Measurements from ENCODE around the gene TUT1. TPM values are rescaled to one million over a fixed set of nuclear protein-coding genes. Genes with fewer than 3 reads are reported as not detected.
A peak's percentile ranks its signal among the peaks of the same experiment; 100 is the strongest.

Gene TUT1, protein sequence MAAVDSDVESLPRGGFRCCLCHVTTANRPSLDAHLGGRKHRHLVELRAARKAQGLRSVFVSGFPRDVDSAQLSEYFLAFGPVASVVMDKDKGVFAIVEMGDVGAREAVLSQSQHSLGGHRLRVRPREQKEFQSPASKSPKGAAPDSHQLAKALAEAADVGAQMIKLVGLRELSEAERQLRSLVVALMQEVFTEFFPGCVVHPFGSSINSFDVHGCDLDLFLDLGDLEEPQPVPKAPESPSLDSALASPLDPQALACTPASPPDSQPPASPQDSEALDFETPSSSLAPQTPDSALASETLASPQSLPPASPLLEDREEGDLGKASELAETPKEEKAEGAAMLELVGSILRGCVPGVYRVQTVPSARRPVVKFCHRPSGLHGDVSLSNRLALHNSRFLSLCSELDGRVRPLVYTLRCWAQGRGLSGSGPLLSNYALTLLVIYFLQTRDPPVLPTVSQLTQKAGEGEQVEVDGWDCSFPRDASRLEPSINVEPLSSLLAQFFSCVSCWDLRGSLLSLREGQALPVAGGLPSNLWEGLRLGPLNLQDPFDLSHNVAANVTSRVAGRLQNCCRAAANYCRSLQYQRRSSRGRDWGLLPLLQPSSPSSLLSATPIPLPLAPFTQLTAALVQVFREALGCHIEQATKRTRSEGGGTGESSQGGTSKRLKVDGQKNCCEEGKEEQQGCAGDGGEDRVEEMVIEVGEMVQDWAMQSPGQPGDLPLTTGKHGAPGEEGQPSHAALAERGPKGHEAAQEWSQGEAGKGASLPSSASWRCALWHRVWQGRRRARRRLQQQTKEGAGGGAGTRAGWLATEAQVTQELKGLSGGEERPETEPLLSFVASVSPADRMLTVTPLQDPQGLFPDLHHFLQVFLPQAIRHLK
- total RNA-seq (ENCODE audit: low replicate concordance), result 15.0 and 22.1 TPM in 2 replicates
- long read RNA-seq, partial matches to known transcripts, result 1 of 7 reads
- long read RNA-seq, other reads (novel, unspliced or antisense), result 2 of 7 reads

DNA sequence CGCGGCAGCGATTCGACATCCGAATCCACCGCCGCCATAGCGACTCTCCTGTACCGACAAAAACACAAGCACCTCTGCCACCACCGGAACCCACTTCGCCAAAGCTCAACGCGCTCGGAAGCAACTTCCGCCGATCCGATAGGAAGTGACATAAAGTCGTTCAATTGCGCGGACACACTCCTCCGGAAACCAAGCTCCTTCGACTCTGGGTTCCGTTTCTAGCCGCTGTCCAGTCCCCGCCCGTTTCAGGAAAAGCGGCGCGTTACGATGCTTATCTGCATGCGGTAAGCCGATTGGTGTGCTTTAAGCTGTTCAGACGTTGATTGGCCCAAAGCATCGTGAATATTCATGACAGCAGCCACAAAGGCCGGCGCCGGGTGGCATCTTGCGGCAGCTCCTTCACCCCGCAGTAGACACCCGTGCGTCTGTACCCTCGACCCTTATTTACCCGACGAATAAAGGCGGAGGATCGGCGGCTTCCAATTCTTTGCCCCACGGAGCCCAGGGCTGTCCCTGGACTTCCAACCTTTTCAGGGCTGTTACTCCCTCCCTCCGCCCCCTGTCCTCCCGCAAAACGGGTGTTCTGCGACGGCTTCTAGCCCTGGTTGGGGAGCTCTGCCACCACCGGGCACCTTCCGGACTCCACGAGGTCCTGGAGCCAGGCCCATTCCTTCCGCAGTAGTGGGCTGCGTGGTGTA is at the start of gene TUT1:
TUT1 (minus strand) TSS at position 76 of the 698 bp plus-strand sequence; CDS start at position 38, 38 bp downstream.
- Mint-ChIP-seq H3K27me3 (no peaks in the 10 kb centered on the region), H3K36me3 (peaks cover 8% of the 10 kb centered on the region), H3K4me1 (ENCODE audit: unreplicated experiment) (peaks cover 20% of the 10 kb centered on the region), H3K4me3 (peak within 1 kb of the TSS; percentile 96), H3K9me3 (no peaks in the 10 kb centered on the region), H3K27ac (peak within 1 kb of the TSS; percentile 95)
- peak; percentile 94 for DNase-seq (ENCODE audit: extremely low spot score, unreplicated experiment)
- TF ChIP-seq, protein P1, sequence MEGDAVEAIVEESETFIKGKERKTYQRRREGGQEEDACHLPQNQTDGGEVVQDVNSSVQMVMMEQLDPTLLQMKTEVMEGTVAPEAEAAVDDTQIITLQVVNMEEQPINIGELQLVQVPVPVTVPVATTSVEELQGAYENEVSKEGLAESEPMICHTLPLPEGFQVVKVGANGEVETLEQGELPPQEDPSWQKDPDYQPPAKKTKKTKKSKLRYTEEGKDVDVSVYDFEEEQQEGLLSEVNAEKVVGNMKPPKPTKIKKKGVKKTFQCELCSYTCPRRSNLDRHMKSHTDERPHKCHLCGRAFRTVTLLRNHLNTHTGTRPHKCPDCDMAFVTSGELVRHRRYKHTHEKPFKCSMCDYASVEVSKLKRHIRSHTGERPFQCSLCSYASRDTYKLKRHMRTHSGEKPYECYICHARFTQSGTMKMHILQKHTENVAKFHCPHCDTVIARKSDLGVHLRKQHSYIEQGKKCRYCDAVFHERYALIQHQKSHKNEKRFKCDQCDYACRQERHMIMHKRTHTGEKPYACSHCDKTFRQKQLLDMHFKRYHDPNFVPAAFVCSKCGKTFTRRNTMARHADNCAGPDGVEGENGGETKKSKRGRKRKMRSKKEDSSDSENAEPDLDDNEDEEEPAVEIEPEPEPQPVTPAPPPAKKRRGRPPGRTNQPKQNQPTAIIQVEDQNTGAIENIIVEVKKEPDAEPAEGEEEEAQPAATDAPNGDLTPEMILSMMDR (conservative IDR thresholded peaks at IDR 0.05), result no peak

DNA sequence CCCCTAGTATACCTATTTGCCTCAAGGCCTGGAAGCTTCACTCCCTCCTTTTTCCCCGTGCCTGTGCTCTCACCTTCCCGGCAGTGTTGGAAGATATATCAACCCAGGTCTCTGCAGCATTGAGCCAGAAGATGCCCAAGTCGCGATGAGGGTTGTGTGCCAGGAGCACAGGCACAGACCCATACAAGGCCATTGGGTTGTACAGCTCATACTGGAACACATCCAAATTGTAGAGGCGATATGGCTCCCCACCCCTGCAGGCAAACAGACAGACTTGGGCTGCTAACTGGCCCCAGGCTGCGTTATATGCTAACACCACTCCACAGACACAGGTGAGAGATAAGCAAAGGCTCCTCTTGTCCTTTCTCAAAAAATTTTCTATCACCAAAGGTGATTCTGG is 41.2 kb upstream of the TUT1 start:
- TF ChIP-seq, protein P1 (conservative IDR thresholded peaks at IDR 0.05), result no peak
- Mint-ChIP-seq H3K27ac (peak overlapping the region; percentile 19), H3K4me1 (ENCODE audit: unreplicated experiment) (no peaks in the 10 kb centered on the region), H3K4me3 (no peak overlapping the region), H3K9me3 (no peaks in the 10 kb centered on the region), H3K36me3 (peaks cover 37% of the 10 kb centered on the region), H3K27me3 (no peaks in the 10 kb centered on the region)
- no peak for DNase-seq (ENCODE audit: extremely low spot score, unreplicated experiment)

DNA sequence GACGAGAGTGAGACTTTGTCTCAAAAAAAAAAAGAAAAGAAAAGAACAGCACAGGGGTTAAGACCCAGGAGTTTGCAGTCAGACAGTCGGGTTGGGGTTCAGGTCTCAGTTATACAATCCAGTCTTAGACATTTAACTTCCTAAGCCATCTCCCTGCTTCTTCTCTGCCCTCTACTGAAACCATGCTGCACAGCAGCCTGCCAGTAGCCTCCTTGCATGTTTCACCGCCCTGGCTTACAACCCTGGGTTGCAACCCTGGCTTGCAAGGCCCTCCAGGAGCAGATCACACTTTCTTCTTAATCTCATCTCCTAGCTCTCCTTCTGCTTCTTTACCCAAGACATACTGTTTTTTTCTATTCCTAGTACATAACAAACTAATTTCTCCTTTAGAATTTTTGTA is 36.4 kb upstream of the TUT1 start:
- Mint-ChIP-seq H3K9me3 (no peaks in the 10 kb centered on the region), H3K27me3 (no peaks in the 10 kb centered on the region), H3K4me3 (no peak overlapping the region), H3K4me1 (ENCODE audit: unreplicated experiment) (no peaks in the 10 kb centered on the region), H3K27ac (no peak overlapping the region), H3K36me3 (peaks cover 36% of the 10 kb centered on the region)
- no peak for DNase-seq (ENCODE audit: extremely low spot score, unreplicated experiment)
- TF ChIP-seq, protein P1 (conservative IDR thresholded peaks at IDR 0.05), result no peak

DNA sequence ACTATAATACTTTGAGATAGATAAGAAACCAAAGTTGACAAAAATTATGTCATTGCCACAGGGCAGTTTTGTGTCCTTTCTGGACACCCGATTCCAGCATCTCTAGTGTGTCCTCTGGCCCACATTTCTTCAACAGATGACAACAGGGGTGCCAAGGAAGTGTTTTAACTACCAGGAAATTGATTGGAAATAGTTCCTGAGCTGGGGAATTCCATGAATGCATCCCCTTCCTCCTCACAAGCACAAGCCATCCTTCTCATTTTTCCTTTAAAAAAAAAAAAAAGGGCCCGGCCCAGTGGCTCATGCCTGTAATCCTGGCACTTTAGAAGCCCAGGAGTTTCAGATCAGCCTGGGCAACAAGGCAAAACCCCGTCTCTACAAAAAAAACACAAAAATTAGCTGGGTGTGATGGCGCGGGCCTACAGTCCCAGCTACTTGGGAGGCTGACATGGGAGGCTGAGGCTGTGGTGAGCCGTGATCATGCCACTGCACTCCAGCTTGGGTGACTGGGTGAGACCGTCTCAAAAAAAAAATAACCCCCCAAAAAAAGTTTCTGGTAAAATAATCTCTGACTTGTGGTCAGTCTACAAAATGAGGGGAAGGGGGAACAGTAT is 31.3 kb upstream of the TUT1 start:
- H3K27ac Mint-ChIP-seq, result peak overlapping the region; percentile 94
- H3K4me1 Mint-ChIP-seq (ENCODE audit: unreplicated experiment), result peaks cover 19% of the 10 kb centered on the region
- peak overlapping the region; percentile 98 for H3K4me3 Mint-ChIP-seq
- peaks cover 14% of the 10 kb centered on the region for H3K36me3 Mint-ChIP-seq
- no peaks in the 10 kb centered on the region for H3K9me3 Mint-ChIP-seq
- TF ChIP-seq, protein P1 (conservative IDR thresholded peaks at IDR 0.05), result no peak
- H3K27me3 Mint-ChIP-seq, result no peaks in the 10 kb centered on the region
- DNase-seq (ENCODE audit: extremely low spot score, unreplicated experiment), result no peak
